ENCODE measurements around the gene KCND2.
"Not testable (repeated sequence)": the region's sequence is repeated elsewhere in the genome, so short reads cannot be mapped to it uniquely, and the experiment has no call there.

Gene KCND2

DNA sequence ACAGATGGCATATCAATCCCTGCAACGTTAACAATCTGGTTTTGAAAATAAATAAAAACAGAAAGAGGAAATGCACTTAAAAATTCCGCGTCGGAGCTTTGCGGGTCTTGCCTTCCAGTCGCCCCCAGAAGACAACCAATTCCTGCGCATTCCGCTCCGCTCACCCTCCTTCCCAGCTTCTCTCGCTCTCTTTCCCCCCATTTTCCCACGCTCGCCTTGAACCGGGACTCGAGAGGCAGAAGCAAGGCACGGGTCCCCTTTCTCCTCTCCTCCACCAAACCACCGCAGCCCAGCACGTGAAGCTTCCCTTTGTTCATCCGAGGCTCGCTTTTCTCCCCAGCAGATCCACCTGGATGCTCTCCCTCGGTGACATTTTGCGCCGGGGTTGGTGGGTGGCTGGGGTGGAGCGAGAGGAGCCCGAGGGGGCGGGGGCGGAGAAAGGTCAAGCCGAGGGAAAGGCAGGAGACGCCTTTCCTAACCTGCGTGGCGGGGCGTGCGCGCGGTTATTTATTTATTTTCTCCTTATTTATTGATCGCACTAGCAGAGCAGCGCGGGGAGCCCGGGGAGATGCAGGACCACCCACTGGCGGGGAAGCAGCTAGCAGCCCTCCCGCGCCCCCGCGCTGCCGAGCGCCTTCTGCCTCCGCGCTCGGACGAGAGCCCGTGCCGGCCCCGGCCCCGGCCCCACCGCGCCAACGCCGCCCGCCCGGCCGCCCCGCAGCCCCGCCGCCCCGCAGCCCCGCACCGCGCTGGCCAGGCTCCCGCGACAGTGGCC is at the start of gene KCND2:
Gene KCND2 (plus strand): TSS at position 475 of the 775 bp plus-strand sequence.
- H3K27me3 ChIP-seq (ENCODE audit: insufficient read depth, insufficient read length): peaks cover 27% of the 10 kb centered on the region
- DNase-seq (ENCODE audit: low read depth, low spot score): no peak
- H3K36me3 ChIP-seq (ENCODE audit: insufficient read depth, insufficient read length, low read length): no peaks in the 10 kb centered on the region
- no peaks in the 10 kb centered on the region for H3K9me3 ChIP-seq (ENCODE audit: insufficient read depth, low read length)
- peak within 1 kb of the TSS; percentile 61 for H3K9ac ChIP-seq (ENCODE audit: insufficient read length, low read depth)
- no peaks in the 10 kb centered on the region for H3K4me1 ChIP-seq (ENCODE audit: insufficient read depth, insufficient read length)
- TF ChIP-seq YY1 (IDR thresholded peaks at IDR 0.05; ENCODE audit: insufficient read depth, insufficient read length) (no peak), SUZ12 (IDR thresholded peaks at IDR 0.05; ENCODE audit: extremely low read depth, insufficient read depth, insufficient read length) (no peak), ZNF274 (IDR thresholded peaks at IDR 0.05; ENCODE audit: low read depth, low read length) (no peak)
- H3K4me3 ChIP-seq (ENCODE audit: insufficient read length, low read depth): peak within 1 kb of the TSS; percentile 69

DNA sequence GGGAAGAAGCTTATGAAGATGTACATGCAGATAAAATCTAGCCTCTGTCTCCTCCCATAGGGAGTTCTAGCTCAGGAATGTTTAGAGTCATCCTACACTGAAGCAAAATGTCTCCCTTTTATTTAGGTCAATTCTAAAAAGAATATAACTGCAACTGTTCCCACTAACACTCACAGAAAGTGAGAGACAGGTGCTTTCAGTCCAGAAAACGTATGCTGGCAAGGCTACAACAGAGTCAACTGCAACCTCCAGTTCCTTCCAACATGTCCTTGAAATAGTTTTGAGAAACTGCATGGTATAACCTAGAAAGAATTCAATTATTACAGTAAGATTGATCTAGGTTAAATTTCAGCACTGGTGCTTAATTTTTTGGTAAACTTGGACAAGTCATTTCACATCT is 46.8 kb upstream of the KCND2 start:
- no peak for DNase-seq (ENCODE audit: low read depth, low spot score)
- no peaks in the 10 kb centered on the region for H3K36me3 ChIP-seq (ENCODE audit: insufficient read depth, insufficient read length, low read length)
- no peaks in the 10 kb centered on the region for H3K4me1 ChIP-seq (ENCODE audit: insufficient read depth, insufficient read length)
- TF ChIP-seq SUZ12 (IDR thresholded peaks at IDR 0.05; ENCODE audit: extremely low read depth, insufficient read depth, insufficient read length) (no peak), YY1 (IDR thresholded peaks at IDR 0.05; ENCODE audit: insufficient read depth, insufficient read length) (no peak), ZNF274 (IDR thresholded peaks at IDR 0.05; ENCODE audit: low read depth, low read length) (no peak)
- H3K4me3 ChIP-seq (ENCODE audit: insufficient read length, low read depth): no peak overlapping the region
- no peaks in the 10 kb centered on the region for H3K9me3 ChIP-seq (ENCODE audit: insufficient read depth, low read length)
- no peak overlapping the region for H3K9ac ChIP-seq (ENCODE audit: insufficient read length, low read depth)
- H3K27me3 ChIP-seq (ENCODE audit: insufficient read depth, insufficient read length): no peaks in the 10 kb centered on the region

DNA sequence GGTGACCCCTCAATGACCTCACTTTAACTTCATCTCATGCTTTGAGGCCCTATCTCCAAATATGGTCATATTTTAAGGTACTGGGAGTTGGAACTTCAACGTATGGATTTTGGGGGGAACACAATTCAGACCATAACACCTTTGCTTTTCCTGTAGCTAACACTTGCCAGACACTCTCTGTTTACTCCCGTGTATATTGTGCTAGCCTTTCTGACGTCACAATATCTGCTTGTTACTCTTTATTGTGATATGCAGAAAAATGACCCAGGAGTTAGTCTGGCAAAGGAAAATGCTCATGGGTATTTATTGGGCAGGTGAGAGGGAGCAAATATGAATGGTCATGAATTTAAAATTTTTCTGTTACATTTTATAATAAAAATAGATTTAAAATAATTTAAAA is 45.7 kb upstream of the KCND2 start:
- Histone ChIP-seq H3K27me3 (ENCODE audit: insufficient read depth, insufficient read length) (no peaks in the 10 kb centered on the region), H3K9me3 (ENCODE audit: insufficient read depth, low read length) (no peaks in the 10 kb centered on the region), H3K4me1 (ENCODE audit: insufficient read depth, insufficient read length) (no peaks in the 10 kb centered on the region), H3K36me3 (ENCODE audit: insufficient read depth, insufficient read length, low read length) (no peaks in the 10 kb centered on the region), H3K9ac (ENCODE audit: insufficient read length, low read depth) (no peak overlapping the region), H3K4me3 (ENCODE audit: insufficient read length, low read depth) (no peak overlapping the region)
- TF ChIP-seq SUZ12 (IDR thresholded peaks at IDR 0.05; ENCODE audit: extremely low read depth, insufficient read depth, insufficient read length) (no peak), ZNF274 (IDR thresholded peaks at IDR 0.05; ENCODE audit: low read depth, low read length) (no peak), YY1 (IDR thresholded peaks at IDR 0.05; ENCODE audit: insufficient read depth, insufficient read length) (no peak)
- DNase-seq (ENCODE audit: low read depth, low spot score): no peak

DNA sequence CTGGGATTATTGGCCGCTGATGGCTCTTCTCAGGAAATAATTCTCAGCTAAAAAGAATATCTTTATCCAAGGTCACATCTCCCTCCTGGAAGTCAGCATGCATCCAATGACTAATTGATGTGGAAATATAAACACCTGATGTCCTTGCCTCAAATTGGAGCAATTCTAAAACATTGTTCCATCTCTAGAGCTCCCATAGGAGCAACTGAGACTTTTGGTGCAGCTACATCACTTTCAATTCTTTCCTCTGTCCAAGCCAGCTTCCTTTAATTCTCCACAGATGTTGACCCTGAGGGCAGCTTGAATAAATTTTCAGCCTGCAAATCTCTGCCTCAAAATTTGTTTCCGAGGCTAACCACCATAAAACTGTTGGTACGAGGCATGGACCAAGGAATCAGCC is 43.9 kb upstream of the KCND2 start:
- Histone ChIP-seq H3K9me3 (ENCODE audit: insufficient read depth, low read length) (no peaks in the 10 kb centered on the region), H3K4me1 (ENCODE audit: insufficient read depth, insufficient read length) (no peaks in the 10 kb centered on the region), H3K27me3 (ENCODE audit: insufficient read depth, insufficient read length) (no peaks in the 10 kb centered on the region), H3K36me3 (ENCODE audit: insufficient read depth, insufficient read length, low read length) (no peaks in the 10 kb centered on the region), H3K4me3 (ENCODE audit: insufficient read length, low read depth) (no peak overlapping the region), H3K9ac (ENCODE audit: insufficient read length, low read depth) (no peak overlapping the region)
- no peak for TF ChIP-seq SUZ12 (IDR thresholded peaks at IDR 0.05; ENCODE audit: extremely low read depth, insufficient read depth, insufficient read length)
- TF ChIP-seq ZNF274 (IDR thresholded peaks at IDR 0.05; ENCODE audit: low read depth, low read length): no peak
- TF ChIP-seq YY1 (IDR thresholded peaks at IDR 0.05; ENCODE audit: insufficient read depth, insufficient read length): no peak
- DNase-seq (ENCODE audit: low read depth, low spot score): no peak

GRCh38 chr7:120233338-120233737 is 39.6 kb upstream of the KCND2 start:
- H3K9ac ChIP-seq (ENCODE audit: insufficient read length, low read depth): no peak overlapping the region
- no peaks in the 10 kb centered on the region for H3K4me1 ChIP-seq (ENCODE audit: insufficient read depth, insufficient read length)
- no peak for TF ChIP-seq ZNF274 (IDR thresholded peaks at IDR 0.05; ENCODE audit: low read depth, low read length)
- no peak for TF ChIP-seq SUZ12 (IDR thresholded peaks at IDR 0.05; ENCODE audit: extremely low read depth, insufficient read depth, insufficient read length)
- TF ChIP-seq YY1 (IDR thresholded peaks at IDR 0.05; ENCODE audit: insufficient read depth, insufficient read length): no peak
- H3K4me3 ChIP-seq (ENCODE audit: insufficient read length, low read depth): no peak overlapping the region
- no peaks in the 10 kb centered on the region for H3K27me3 ChIP-seq (ENCODE audit: insufficient read depth, insufficient read length)
- H3K36me3 ChIP-seq (ENCODE audit: insufficient read depth, insufficient read length, low read length): no peaks in the 10 kb centered on the region
- no peak for DNase-seq (ENCODE audit: low read depth, low spot score)
- no peaks in the 10 kb centered on the region for H3K9me3 ChIP-seq (ENCODE audit: insufficient read depth, low read length)

- not testable (repeated sequence) for H3K27me3 ChIP-seq (ENCODE audit: insufficient read depth, insufficient read length); H3K4me1 ChIP-seq (ENCODE audit: insufficient read depth, insufficient read length); DNase-seq (ENCODE audit: low read depth, low spot score); H3K36me3 ChIP-seq (ENCODE audit: insufficient read depth, insufficient read length, low read length); H3K9ac ChIP-seq (ENCODE audit: insufficient read length, low read depth); H3K4me3 ChIP-seq (ENCODE audit: insufficient read length, low read depth); H3K9me3 ChIP-seq (ENCODE audit: insufficient read depth, low read length)
Measured at GRCh38 chr7:120240350-120240749, 32.6 kb upstream of the KCND2 start.

GRCh38 chr7:120241973-120242372 is 31.0 kb upstream of the KCND2 start:
- no peaks in the 10 kb centered on the region for H3K36me3 ChIP-seq (ENCODE audit: insufficient read depth, insufficient read length, low read length)
- H3K4me1 ChIP-seq (ENCODE audit: insufficient read depth, insufficient read length): no peaks in the 10 kb centered on the region
- no peaks in the 10 kb centered on the region; the same call in 1 of the 2 replicates for H3K9me3 ChIP-seq (ENCODE audit: insufficient read depth, low read length)
- no peak overlapping the region for H3K4me3 ChIP-seq (ENCODE audit: insufficient read length, low read depth)
- no peak for DNase-seq (ENCODE audit: low read depth, low spot score)
- TF ChIP-seq YY1 (IDR thresholded peaks at IDR 0.05; ENCODE audit: insufficient read depth, insufficient read length): no peak
- TF ChIP-seq SUZ12 (IDR thresholded peaks at IDR 0.05; ENCODE audit: extremely low read depth, insufficient read depth, insufficient read length): no peak
- TF ChIP-seq ZNF274 (IDR thresholded peaks at IDR 0.05; ENCODE audit: low read depth, low read length): no peak
- H3K27me3 ChIP-seq (ENCODE audit: insufficient read depth, insufficient read length): no peaks in the 10 kb centered on the region
- no peak overlapping the region for H3K9ac ChIP-seq (ENCODE audit: insufficient read length, low read depth)

All from NT2/D1 (cell line).